Nephron progenitor cell (in vitro differentiated cells): Measurements from ENCODE around the gene RORC.

ENCODE experiments used
- DNase-seq: peaks from one replicate; pipeline ENCODE4 v3.0.0; 2021
- H3K27ac Mint-ChIP-seq: 2 replicates; pipeline ENCODE4 v1.8.0; 2021; ENCODE audit warnings: mild to moderate bottlenecking, moderate library complexity, mixed read lengths
- H3K27me3 Mint-ChIP-seq: 2 replicates; pipeline ENCODE4 v1.8.0; 2021; ENCODE audit warnings: mild to moderate bottlenecking, low read depth, mixed read lengths; ENCODE audit not compliant: poor library complexity
- H3K36me3 Mint-ChIP-seq: 2 replicates; pipeline ENCODE4 v1.8.0; 2021; ENCODE audit warnings: low read depth, mixed read lengths
- H3K4me1 Mint-ChIP-seq: 2 replicates; pipeline ENCODE4 v1.8.0; 2021; ENCODE audit warnings: mixed read lengths
- H3K4me3 Mint-ChIP-seq: 2 replicates; pipeline ENCODE4 v1.8.0; 2021; ENCODE audit warnings: mild to moderate bottlenecking, moderate library complexity, mixed read lengths
- H3K9me3 Mint-ChIP-seq: 2 replicates; pipeline ENCODE4 v1.8.0; 2021; ENCODE audit warnings: mild to moderate bottlenecking, moderate library complexity, mixed read lengths
- TF ChIP-seq, protein P1 (sequence below): fragments of 200-600 bp; sonication (generic); IDR thresholded peaks from 2 replicates; pipeline ENCODE4 v1.5.0; 2021; ENCODE audit warnings: antibody characterized with exemption

Gene RORC

DNA sequence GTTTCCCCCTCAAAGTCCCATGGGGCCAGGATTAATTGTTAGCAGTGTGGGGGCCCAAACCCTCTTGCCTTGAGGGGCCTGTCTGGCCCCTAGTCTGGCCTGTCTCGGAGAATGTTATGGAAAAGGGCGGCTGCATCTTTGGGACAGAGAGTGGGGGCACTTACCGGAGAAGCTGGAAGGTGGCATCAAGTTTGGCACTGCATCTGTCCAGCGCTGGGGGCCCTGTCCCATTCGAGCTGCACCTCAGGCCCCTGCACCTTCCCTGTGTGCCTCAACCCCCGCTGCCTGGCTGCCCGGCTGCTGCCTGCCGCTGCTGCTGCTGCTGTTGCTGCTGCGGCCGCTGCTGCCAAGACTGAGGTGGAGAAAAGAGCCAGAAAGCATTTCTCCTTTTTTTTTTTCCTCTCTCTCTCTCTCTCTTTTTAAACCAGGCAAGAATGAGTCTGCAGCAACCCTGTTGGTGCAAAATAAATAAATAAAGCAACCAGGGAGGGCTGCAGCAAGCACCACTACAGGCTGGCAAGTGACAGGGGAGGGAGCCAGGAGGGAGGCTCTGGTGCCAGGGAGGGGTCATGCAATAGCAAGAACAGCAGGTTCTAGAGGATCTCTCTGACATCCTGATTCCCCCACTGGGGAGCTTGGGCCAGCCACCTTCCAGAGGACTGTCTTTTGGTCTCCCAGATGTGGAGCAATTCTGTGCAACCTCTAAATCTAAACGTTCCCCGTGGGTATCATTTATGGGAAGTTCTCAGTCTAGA, 26.4 kb downstream of the RORC start, which contains the start of gene LINGO4:
Gene LINGO4 (minus strand): TSS at position 354 of the 755 bp plus-strand sequence. CDS start 2,715 bp downstream, outside the sequence.
- TF ChIP-seq, protein P1, sequence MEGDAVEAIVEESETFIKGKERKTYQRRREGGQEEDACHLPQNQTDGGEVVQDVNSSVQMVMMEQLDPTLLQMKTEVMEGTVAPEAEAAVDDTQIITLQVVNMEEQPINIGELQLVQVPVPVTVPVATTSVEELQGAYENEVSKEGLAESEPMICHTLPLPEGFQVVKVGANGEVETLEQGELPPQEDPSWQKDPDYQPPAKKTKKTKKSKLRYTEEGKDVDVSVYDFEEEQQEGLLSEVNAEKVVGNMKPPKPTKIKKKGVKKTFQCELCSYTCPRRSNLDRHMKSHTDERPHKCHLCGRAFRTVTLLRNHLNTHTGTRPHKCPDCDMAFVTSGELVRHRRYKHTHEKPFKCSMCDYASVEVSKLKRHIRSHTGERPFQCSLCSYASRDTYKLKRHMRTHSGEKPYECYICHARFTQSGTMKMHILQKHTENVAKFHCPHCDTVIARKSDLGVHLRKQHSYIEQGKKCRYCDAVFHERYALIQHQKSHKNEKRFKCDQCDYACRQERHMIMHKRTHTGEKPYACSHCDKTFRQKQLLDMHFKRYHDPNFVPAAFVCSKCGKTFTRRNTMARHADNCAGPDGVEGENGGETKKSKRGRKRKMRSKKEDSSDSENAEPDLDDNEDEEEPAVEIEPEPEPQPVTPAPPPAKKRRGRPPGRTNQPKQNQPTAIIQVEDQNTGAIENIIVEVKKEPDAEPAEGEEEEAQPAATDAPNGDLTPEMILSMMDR = no peak
- H3K27me3 Mint-ChIP-seq = peaks cover 63% of the 10 kb centered on the region
- H3K36me3 Mint-ChIP-seq = no peaks in the 10 kb centered on the region
- no peak within 1 kb of the TSS for H3K4me3 Mint-ChIP-seq
- no peaks in the 10 kb centered on the region for H3K9me3 Mint-ChIP-seq
- H3K4me1 Mint-ChIP-seq = peaks cover 23% of the 10 kb centered on the region
- DNase-seq = no peak
- no peak within 1 kb of the TSS for H3K27ac Mint-ChIP-seq

DNA sequence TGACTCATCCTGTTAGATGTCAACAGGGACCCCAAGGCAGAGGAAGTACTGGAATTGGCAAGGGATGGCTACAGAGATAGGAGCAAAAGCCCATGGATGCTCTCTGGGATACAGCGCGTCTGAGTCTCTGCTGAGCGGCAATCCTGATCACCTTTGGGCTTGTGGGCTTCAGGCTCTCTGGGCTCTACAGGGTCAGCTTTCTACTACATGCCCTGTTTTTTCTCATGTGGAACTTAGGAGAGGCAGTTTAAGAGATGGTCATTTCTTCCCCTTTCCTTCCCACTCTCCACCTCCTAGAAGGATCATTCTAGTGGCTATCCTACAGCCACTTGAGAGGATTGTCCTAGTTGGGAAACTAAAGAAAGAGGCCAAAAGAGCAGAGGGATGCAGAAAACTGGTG, 27.7 kb downstream of the RORC start:
- H3K4me1 Mint-ChIP-seq = peaks cover 20% of the 10 kb centered on the region
- H3K27me3 Mint-ChIP-seq = peaks cover 74% of the 10 kb centered on the region
- no peaks in the 10 kb centered on the region for H3K36me3 Mint-ChIP-seq
- TF ChIP-seq, protein P1 = no peak
- H3K27ac Mint-ChIP-seq = no peak overlapping the region
- no peak for DNase-seq
- H3K4me3 Mint-ChIP-seq = no peak overlapping the region
- no peaks in the 10 kb centered on the region for H3K9me3 Mint-ChIP-seq

DNA sequence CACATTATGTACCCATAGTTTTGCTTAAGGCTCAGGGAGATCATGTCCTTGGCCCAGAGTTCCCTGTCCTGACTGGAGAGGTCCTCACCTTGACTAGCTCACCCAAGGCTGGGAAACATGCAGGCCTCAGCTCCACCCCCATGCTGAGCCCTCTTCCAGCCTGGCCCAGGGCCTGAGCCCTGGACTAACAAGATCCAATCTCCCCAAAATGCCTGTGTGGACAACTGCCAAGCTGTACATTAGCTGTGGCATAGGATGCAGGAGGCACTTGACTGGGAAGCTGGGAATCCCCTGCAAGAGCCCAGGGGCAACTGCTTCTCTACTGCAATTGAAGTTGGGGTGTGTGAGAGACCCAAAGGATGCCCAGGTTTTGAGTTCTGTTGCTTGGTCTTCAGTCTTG, 28.4 kb downstream of the RORC start:
- H3K4me1 Mint-ChIP-seq = peaks cover 16% of the 10 kb centered on the region
- no peak overlapping the region for H3K4me3 Mint-ChIP-seq
- H3K9me3 Mint-ChIP-seq = no peaks in the 10 kb centered on the region
- H3K27me3 Mint-ChIP-seq = peaks cover 76% of the 10 kb centered on the region
- no peaks in the 10 kb centered on the region for H3K36me3 Mint-ChIP-seq
- TF ChIP-seq, protein P1 = no peak
- no peak overlapping the region for H3K27ac Mint-ChIP-seq
- DNase-seq = no peak

DNA sequence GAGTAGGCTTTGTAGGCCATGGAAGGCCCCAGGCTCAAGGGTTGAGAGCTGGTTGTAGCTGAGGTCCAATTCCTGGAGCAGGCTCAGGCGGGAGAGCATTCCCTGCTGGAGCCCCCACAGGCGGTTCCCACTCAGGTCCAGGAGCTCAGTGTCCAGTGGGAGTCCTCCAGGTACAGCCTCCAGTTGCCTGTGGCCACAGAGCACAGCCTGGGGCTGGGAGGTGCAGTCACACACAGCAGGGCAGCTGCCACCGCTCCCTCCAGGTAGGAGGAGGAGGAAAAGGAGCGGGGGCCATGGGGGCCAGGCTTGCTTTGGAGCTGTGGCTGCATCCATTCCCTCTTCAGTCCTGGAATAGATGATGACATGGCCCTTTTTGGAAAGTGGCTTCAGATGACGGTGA, 29.2 kb downstream of the RORC start:
- no peaks in the 10 kb centered on the region for H3K36me3 Mint-ChIP-seq
- no peaks in the 10 kb centered on the region for H3K9me3 Mint-ChIP-seq
- H3K27me3 Mint-ChIP-seq = peaks cover 77% of the 10 kb centered on the region
- no peak overlapping the region for H3K4me3 Mint-ChIP-seq
- TF ChIP-seq, protein P1 = no peak
- no peak overlapping the region for H3K27ac Mint-ChIP-seq
- H3K4me1 Mint-ChIP-seq = peaks cover 16% of the 10 kb centered on the region
- no peak for DNase-seq

DNA sequence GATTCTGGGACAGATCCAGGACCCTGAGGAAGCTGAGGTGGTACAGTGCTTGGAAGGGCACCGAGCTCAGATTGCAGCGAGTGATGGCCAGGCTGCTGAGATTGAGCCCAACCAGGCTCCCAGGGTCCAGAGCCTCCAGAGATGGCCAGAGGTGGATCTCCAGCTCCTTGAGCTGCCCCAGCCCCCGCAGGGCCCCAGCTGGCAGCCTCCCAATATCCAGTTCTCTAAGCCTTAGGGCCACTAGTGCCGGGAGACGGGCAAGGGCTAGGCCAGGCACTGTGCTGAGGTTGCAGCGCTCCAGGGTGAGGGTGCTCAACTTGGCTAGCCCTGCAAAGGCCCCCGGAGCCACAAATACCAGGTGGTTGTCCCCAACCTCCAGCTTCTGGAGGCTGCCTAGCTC, 29.8 kb downstream of the RORC start:
- Mint-ChIP-seq H3K27me3 (peaks cover 78% of the 10 kb centered on the region), H3K4me3 (no peak overlapping the region), H3K9me3 (no peaks in the 10 kb centered on the region), H3K36me3 (no peaks in the 10 kb centered on the region), H3K27ac (no peak overlapping the region), H3K4me1 (peaks cover 16% of the 10 kb centered on the region)
- TF ChIP-seq, protein P1 = no peak
- no peak for DNase-seq

DNA sequence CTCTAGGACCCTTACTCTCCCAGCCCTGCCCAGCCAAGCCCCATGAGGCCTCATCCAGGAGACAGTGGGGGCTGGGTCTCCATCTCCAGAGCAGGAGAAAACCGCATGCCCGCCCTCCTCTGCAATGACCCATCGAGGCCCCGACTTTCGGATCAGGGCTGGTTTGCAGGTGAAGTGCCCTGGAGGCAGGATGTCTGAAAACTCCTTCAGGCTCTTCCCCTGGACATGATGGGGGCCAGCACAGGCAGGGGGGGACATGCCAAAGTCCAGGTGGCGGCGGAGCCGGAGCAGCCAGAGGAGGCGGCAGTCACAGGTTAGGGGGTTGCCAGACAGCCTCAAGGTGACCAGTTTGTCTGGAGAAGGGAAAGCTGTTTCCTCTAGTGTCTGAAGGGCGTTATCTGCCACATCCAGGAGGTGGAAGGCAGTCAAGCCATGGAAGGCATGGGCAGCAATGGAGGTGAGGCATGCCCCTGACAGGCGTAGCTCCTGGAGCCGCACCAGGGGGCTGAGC, 30.2 kb downstream of the RORC start:
- Mint-ChIP-seq H3K9me3 (no peaks in the 10 kb centered on the region), H3K27ac (no peak overlapping the region), H3K27me3 (peaks cover 78% of the 10 kb centered on the region), H3K36me3 (no peaks in the 10 kb centered on the region), H3K4me1 (peaks cover 16% of the 10 kb centered on the region), H3K4me3 (no peak overlapping the region)
- DNase-seq = no peak
- TF ChIP-seq, protein P1 = no peak
